Stimulated activated CD4-positive, alpha-beta T cell treated with anti-CD3 and anti-CD28 coated beads, Interleukin-1b, Interleukin-23, amount 100 ng/mL, for 24 hours (primary cell): ENCODE measurements around the gene C3AR1.

Source experiments
- DNase-seq, 4 experiments: peaks; one replicate each; pipeline ENCODE4 v3.0.0-alpha.2; 2020; ENCODE audit warnings: low read depth in 4 of 4, low spot score in 1 of 4

C3AR1 gene

GRCh38 chr12:8058506-8058905 lies 7.7 kb downstream of the C3AR1 start:
- no peak for DNase-seq

GRCh38 chr12:8057839-8058238 lies 8.3 kb downstream of the C3AR1 start:
- DNase-seq = no peak

- no peak for DNase-seq
Measured at GRCh38 chr12:8057306-8057705, 8.9 kb downstream of the C3AR1 start.

- no peak for DNase-seq
Measured at GRCh38 chr12:8054816-8055215, 11.3 kb downstream of the C3AR1 start.

- DNase-seq = no peak
Measured at GRCh38 chr12:8052679-8053078, 13.5 kb downstream of the C3AR1 start.

GRCh38 chr12:8050600-8051250 lies 15.4 kb downstream of the C3AR1 start:
- DNase-seq = no peak

- no peak for DNase-seq
Measured at GRCh38 chr12:8048906-8049305, 17.3 kb downstream of the C3AR1 start.

- DNase-seq = no peak
Measured at GRCh38 chr12:8047842-8048241, 18.3 kb downstream of the C3AR1 start.

- peak; percentile 55 to 75 (median 64) for DNase-seq
Measured at GRCh38 chr12:8045952-8046944, 19.9 kb downstream of the C3AR1 start.

- DNase-seq = no peak
Measured at GRCh38 chr12:8040791-8041190, 25.4 kb downstream of the C3AR1 start.

GRCh38 chr12:8038659-8039114 lies 27.5 kb downstream of the C3AR1 start:
- DNase-seq = peak in 1 of 4 experiments; percentile 13

- DNase-seq = no peak
Measured at GRCh38 chr12:8037947-8038346, 28.2 kb downstream of the C3AR1 start.

- no peak for DNase-seq
Measured at GRCh38 chr12:8037046-8037663, 29.0 kb downstream of the C3AR1 start.

GRCh38 chr12:8036346-8036745 lies 29.8 kb downstream of the C3AR1 start:
- no peak for DNase-seq

- no peak for DNase-seq
Measured at GRCh38 chr12:8035440-8036010, 30.6 kb downstream of the C3AR1 start.

- no peak for DNase-seq
Measured at GRCh38 chr12:8034802-8035201, 31.4 kb downstream of the C3AR1 start.

GRCh38 chr12:8033153-8034044 lies 32.8 kb downstream of the C3AR1 start:
- DNase-seq = peak in 1 of 4 experiments; percentile 40

GRCh38 chr12:8032242-8033152 lies 33.7 kb downstream of the C3AR1 start, which contains the start of gene FOXJ2:
TSS of gene FOXJ2 (plus strand) at chr12:8032716. CDS start at chr12:8039833, 7,117 bp downstream.
- peak; percentile 50 to 71 (median 68) for DNase-seq

GRCh38 chr12:8031872-8032241 lies 34.3 kb downstream of the C3AR1 start:
- no peak for DNase-seq
